HG02763 (cell line): ENCODE results near the gene CCM2L.

Experiments
- ATAC-seq: cut with Tn5 transposase; IDR thresholded peaks from one replicate; pipeline ENCODE4 v1.9.1; 2021; ENCODE audit warnings: mild to moderate bottlenecking, moderate library complexity; ENCODE audit not compliant: unreplicated experiment

CCM2L gene

GRCh38 chr20:32010101-32010500 lies at the start of gene CCM2L:
CCM2L (plus strand) TSS chr20:32010438; CDS start chr20:32010455, 17 bp downstream.
- no peak for ATAC-seq

GRCh38 chr20:31962761-31963160 lies 47.5 kb upstream of the CCM2L start:
- no peak for ATAC-seq

- no peak for ATAC-seq
Observed at GRCh38 chr20:31963889-31964288, 46.3 kb upstream of the CCM2L start.

- no peak for ATAC-seq
Observed at GRCh38 chr20:31966991-31967655, 43.1 kb upstream of the CCM2L start.

GRCh38 chr20:31967830-31968249 lies 42.4 kb upstream of the CCM2L start, which contains the start of gene XKR7:
XKR7 (plus strand) TSS chr20:31968151; CDS start chr20:31968176, 25 bp downstream.
- ATAC-seq, result no peak

- ATAC-seq, result no peak
Observed at GRCh38 chr20:31968291-31969126, 41.7 kb upstream of the CCM2L start.

- ATAC-seq, result no peak
Observed at GRCh38 chr20:31969991-31970390, 40.2 kb upstream of the CCM2L start.

GRCh38 chr20:31972471-31973021 lies 37.7 kb upstream of the CCM2L start:
- no peak for ATAC-seq

- no peak for ATAC-seq
Observed at GRCh38 chr20:31974296-31974695, 35.9 kb upstream of the CCM2L start.

- ATAC-seq, result no peak
Observed at GRCh38 chr20:31974951-31975487, 35.2 kb upstream of the CCM2L start.

- ATAC-seq, result no peak
Observed at GRCh38 chr20:31975874-31976273, 34.4 kb upstream of the CCM2L start.

- no peak for ATAC-seq
Observed at GRCh38 chr20:31977080-31977479, 33.2 kb upstream of the CCM2L start.

GRCh38 chr20:31979713-31980426 lies 30.4 kb upstream of the CCM2L start:
- ATAC-seq, result no peak

GRCh38 chr20:31981784-31982183 lies 28.5 kb upstream of the CCM2L start:
- no peak for ATAC-seq

- no peak for ATAC-seq
Observed at GRCh38 chr20:31984981-31985471, 25.2 kb upstream of the CCM2L start.

- no peak for ATAC-seq
Observed at GRCh38 chr20:31987744-31988143, 22.5 kb upstream of the CCM2L start.

- no peak for ATAC-seq
Observed at GRCh38 chr20:31988430-31989015, 21.7 kb upstream of the CCM2L start.

GRCh38 chr20:31989030-31989645 lies 21.1 kb upstream of the CCM2L start:
- ATAC-seq, result no peak

GRCh38 chr20:31990641-31991338 lies 19.4 kb upstream of the CCM2L start:
- no peak for ATAC-seq
